Measurements from ENCODE around the gene EIF4EBP2.

EIF4EBP2 gene, protein sequence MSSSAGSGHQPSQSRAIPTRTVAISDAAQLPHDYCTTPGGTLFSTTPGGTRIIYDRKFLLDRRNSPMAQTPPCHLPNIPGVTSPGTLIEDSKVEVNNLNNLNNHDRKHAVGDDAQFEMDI

DNA sequence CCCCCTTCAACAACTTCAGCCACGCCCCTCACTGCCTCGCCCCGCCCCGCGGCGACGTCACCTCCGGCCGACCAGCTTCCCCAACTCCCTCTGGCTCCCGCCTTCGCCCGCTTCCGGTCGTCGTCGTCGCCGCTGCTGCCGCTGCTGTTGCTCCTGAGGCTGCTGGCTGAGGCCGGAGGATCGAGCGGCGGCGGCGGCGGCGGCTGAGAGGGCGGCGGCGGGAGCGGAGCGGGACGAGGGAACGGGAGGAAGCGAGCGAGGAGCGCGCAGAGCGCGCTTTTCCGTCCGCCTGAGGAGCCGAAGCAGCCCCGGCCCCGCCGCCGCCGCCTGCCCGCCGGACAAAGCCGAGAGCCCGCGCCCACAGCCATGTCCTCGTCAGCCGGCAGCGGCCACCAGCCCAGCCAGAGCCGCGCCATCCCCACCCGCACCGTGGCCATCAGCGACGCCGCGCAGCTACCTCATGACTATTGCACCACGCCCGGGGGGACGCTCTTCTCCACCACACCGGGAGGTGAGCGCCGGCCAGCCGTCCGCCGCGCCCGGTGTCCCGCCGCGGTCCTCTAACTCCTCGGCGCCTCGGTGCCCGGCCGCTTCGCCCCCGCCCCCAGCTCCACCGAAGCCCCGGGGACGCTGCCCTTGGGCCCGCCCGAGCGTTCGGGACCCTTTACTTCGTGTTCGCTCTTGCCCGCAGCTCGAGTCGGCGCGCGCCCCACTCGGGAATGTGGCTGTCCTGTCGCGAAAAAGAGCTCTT, at the start of gene EIF4EBP2:
TSS of gene EIF4EBP2 (plus strand) at position 110 of the 751 bp plus-strand sequence. CDS start at position 367, 257 bp downstream.
- peak; percentile 93 for DNase-seq

DNA sequence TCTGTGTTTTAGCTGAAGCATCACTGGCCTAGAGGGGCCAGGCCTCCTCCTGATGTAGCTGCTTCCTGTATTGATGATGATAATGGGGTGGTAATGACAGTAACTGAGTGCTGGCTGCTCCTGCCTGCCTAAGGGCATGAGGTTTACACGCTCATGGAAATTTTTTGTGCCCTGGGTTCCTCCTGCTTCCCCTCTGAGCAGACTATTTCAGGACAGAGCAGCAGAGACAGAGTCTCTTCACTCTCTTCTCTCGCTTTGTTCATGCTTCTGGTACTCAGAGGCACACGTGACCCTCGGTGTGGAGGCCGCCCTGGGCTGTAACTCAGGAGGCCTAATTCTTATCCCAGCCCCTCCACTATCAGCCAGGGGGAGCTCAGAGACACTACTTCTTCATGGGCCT, 49.4 kb upstream of the EIF4EBP2 start:
- no peak for DNase-seq

DNA sequence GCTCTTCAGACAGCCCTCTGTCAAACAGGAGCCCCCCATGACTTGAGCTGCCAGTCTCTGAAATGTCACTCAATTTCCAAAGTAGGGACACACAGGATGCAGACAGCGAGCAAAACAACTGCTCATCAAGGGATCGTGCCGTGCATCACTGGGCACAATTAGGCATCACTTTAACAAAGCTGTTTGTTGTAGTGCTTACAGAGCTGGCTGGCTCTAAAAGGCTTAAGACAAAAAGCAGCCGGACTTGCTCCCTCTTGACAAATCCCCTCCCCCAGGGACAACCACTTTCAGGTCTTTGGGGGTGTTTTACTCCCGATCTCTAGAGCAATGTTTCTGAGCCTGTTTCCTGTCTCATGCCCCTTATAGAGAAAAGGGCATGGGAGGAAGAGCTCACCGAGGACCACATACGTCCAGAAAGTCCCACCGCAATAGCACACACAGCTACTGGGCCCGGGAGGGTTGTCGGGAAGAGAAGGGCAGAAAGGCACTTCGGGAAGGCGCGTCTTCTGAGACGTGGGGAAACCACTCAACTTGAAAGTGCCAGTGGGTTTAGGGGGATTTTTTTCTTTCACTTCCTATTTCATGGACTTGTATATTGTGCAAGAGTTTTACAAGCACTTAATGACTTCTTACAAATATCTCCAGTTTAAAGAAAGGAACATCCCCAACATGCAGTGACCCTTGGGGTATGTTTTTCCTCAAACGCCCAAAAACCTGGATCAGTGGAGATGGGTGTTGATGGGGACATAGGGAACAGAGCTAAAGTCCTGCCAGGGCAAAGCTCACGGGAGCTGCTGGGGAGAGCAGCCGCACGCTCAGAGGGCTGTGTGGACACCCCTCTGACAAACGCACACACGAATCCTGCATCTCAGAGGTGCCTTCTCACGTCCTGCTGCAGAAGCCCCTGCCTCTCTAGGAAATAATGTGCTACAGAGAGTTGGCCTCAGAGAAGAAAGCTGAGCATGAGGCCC, 48.6 kb upstream of the EIF4EBP2 start:
- DNase-seq: no peak

DNA sequence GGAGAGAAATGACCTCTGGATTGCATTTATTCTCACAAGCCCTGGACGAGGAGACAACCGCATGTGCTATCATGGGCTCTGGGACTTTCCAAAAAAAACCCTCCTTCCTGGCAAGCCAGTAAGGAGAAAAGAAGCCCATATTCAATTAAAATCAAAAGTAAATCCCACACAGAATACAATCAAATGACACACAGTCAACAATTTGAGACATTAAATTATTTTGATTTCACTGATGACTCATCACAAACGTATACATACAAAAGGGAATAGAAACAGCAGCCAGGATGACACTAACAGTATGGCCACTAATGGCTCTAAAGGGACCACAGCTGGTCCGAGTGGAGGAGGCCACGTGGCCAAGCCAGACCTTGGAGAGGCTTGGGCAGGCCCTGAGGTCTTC, 46.4 kb upstream of the EIF4EBP2 start:
- DNase-seq: no peak

DNA sequence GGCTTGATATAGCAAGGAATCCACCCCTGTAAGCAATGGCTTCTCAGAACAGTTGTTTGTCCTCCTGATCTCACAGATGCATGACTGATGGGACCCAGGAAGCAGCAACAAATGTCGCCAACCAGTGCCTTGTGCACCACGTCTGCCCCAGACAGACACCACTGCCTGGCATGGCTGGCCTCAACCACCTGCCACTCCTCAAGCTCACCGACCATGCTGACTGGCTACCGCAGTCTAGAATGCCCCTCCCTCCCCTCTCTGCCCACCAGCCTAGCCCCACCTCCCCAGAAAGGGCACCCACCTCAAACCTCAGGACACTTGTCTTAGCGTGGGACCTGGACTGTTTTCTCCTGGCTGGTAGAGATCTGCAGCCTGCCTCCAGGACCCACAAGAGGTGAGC, 45.5 kb upstream of the EIF4EBP2 start:
- no peak for DNase-seq

DNA sequence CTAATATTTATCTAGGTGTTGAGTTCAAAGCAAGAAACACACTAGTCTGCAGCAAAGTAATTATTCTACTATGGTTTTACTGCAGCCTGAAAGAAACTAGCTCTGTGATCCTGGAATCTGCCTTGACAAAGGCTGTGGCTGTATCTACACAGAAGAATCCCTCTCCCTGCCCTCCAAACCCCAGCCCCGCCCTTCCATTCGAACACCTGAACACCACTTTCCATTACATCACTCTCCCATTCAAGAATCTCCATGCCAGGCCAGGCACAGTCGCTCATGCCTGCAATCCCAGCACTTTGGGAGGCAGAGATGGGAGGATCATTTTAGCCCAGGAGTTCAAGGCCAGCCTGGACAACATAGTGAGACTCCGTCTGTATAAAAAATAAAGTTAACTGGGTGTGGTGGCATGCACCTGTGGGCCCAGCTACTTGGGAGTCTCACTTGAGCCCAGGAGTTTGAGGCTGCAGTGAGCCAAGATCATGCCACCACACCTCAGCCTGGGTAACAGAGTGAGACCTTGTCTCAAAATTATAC, 44.9 kb upstream of the EIF4EBP2 start:
- no peak for DNase-seq

DNA sequence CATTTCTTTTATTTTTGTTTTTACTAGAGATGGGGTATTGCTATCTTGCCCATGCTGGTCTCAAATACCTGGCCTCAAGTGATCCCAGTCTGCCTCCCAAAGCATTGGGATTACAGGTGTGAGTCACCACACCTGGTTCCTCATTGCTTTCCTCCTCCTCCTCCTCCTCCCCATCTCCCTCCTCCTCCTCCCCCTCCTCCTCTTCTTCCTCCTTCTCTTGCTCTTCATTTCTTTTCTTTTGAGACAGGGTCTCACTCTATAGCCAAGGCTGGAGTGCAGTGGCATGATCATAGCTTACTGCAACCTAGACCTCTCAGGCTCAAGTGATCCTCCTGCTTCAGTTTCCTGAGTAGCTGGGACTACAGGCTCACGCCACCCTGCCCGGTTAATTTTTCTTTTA, 43.7 kb upstream of the EIF4EBP2 start:
- no peak for DNase-seq

DNA sequence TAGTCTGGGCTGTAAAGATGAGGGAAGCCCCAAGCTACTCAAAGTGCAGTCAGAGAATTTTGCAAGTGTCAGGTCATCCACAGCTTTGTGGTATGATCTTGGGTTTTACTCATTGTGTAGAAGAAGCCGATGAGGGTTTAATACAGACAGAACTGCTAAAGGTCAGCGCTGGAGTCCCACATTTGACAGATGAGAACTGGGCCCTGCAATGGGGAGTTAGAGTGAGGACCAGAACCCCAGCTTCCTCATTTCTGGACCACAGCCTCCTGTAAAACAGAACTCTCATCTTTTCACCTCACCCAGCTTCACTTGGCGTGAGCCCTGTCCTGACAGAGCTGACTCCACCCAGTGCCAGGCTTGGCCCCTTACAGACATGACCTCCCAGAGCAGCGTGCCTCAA, 41.6 kb upstream of the EIF4EBP2 start:
- no peak for DNase-seq

DNA sequence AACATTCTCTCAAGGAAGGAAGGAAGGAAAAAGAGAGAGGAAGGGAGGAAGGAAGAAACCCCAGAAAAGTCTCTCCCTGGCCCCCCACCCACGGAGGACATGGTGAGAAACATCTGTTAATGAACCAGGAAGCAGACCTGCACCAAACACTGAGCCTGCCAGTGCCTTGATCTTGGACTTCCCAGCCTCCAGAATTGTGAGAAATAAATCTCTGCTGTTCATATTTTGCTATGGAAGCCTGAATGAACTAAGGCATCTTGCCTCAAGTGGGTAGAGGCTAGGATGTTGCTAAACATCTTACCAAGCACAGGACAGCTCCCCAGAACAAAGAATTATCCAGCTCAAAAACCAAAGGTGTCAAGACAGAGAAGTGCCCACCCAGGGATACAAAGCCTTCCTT, 40.7 kb upstream of the EIF4EBP2 start:
- DNase-seq: no peak

DNA sequence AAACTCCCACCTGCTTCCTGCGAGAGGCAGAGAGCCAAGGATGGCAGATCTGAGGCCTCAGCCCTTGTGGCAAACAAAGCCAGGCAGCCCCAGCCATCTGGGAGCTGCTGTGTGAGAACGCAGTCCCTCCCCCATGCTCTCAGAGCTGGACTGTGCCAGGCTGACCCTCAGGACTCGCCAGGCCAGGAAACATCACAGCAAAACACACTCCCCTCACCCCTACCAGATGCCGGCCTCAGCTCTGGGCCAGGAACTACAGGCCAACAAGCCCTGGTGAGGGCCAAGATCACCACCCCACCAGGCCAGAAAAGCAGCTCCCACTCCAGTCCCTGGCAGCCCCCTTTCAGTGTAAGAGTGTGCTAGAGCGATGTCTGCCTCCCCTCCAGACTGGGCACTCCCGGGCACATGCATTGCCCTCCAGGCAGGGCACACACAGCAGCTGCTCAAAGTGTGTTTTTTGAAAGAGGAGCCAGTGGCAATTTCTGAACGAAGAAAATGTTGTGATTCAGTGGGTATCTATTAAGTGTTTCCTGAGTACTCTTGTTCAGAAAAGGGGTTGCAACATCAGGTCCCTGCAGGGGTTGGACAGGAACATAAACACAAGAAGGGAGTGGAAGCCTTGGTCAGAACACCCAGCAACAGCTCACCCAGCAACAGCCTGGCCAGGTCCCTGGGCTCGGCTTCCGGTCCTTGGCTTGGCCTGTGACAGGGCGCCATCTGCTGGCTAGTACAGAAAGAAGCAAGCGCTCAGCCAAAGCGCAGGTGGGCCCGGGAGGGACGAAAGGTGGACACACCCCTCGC, 39.8 kb upstream of the EIF4EBP2 start:
- DNase-seq: peak; percentile 78

DNA sequence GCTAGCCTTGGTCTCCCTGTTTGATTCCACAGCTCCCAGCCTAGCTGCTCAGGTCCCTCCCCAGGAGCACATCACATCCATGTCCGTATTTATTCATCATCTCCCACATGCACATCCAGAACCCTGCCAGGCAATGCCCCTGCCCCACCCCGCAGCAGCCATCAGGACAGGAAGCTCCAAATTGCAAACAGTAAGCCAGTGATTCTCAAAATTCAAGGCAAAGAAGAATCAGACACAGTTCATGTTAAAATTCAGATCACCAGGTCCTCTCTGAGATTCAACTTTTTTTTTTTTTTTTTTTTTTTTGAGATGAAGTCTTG, 39.2 kb upstream of the EIF4EBP2 start:
- DNase-seq: no peak

DNA sequence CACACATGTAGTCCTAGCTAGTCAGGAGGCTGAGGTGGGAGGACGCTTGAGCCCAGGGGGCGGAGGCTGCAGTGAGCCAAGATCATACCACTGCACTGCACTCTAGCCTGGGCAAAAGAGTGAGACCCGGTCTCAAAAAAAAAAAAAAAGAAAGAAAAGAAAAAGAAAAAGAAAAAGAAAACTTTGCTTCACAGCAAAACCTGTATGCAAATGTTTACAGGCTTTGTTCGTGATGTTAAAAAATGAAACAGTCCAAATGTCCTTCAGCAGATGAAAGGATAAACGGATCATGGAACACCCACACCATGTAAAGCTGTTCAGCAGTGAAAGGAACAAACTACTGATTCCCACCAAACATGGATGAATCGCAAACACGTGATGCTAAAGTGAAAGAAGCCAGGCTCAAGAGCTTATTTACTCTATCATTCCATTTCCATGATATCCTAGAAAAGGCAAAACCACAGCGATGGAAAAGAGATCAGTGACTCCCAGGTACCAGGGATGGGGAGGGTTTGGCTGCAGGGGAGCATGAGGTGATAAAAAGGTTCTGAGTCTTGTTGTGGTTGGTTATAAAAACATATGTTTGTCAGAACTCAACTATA, 36.6 kb upstream of the EIF4EBP2 start:
- no peak for DNase-seq

DNA sequence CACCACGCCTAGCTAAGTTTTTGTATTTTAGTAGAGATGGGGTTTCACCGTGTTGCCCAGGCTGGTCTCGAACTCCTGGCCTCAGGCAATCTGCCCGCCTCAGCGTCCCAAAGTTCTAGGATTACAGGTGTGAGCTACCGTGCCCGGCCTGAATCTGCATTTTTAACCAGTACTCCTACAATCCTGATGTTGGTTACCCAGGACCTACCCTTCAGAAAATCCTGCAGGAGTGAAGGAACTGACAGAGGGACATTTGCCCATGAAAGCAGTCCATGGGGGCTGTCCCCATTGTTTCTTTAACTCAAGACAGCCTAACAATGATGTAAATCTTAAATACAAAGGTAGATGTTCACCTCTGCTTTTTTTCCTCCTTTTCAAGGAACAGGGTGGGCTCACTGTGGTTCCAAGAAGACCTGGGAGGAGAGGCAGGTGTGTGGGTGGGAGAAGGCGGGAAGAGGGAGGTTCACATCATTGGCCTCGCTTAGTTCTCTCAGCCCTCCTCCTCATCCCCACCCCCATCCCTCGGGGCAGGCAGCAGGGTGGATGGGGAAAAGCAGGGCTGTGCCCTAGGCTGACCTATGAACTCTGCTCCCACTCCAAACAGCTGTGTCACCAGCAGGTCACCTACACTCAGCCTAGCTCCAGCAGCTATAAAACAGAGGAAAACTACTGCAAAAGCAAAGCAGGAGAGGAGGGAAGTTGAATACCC, 35.0 kb upstream of the EIF4EBP2 start:
- no peak for DNase-seq

DNA sequence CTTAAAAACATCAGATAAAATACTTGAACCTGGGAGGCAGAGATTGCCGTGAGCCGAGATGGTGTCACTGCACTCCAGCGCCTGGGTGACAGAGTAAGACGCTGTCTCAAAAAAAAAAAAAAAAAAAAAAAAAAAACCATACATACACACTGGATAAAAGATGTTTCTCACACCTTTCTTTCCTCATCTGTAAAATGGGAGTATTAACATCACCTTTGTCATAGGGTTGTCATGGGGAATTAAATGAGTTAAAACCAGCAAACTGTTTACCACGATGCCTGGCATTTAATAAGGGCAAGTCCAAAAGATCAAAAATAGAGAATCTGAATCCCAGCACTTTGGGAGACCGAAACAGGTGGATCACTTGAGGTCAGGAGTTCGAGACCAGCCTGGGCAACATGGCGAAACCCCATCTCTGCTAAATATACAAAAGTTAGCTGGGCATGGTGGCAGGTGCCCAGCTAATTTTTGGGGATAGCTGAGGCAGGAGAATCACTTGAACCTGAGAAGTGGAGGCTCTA, 34.4 kb upstream of the EIF4EBP2 start:
- DNase-seq: no peak

DNA sequence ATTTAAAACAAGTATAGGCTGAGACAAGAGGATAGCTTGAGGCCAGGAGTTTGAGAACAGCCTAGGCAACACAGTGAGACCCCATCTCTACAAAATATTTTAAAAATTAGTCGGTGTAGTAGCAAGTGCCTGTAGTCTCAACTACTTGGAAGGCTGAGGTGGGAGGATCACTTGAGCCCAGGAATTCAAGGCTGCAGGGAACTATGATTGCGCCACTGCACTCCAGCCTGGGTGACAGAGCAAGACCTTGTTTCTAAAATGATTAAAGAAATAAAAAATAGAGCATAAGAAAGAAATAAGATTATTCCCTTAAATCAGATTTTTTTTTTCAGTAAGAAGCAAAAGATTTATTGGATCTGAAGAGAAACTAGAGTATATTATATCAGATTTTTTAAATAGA, 33.2 kb upstream of the EIF4EBP2 start:
- no peak for DNase-seq

DNA sequence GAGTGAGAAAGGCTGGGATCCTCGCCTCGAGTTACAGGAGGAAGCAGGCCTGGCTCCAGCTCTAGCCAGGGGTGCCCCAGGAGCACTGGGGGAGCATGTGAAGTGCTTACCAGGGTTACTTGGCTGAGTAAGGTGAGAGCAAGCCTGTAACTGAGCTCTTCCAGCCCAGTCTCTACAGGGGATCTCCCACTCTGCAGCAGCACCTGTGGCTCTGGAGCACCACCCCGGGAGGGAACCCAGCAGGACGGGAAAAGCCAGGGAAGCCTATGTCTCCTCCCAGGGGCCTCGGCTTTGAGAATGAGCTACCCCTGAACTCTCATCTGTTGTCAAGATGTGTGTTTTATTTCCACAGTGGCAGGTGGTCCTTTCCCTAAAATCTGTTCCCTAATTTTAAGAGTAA, 32.1 kb upstream of the EIF4EBP2 start:
- DNase-seq: no peak

DNA sequence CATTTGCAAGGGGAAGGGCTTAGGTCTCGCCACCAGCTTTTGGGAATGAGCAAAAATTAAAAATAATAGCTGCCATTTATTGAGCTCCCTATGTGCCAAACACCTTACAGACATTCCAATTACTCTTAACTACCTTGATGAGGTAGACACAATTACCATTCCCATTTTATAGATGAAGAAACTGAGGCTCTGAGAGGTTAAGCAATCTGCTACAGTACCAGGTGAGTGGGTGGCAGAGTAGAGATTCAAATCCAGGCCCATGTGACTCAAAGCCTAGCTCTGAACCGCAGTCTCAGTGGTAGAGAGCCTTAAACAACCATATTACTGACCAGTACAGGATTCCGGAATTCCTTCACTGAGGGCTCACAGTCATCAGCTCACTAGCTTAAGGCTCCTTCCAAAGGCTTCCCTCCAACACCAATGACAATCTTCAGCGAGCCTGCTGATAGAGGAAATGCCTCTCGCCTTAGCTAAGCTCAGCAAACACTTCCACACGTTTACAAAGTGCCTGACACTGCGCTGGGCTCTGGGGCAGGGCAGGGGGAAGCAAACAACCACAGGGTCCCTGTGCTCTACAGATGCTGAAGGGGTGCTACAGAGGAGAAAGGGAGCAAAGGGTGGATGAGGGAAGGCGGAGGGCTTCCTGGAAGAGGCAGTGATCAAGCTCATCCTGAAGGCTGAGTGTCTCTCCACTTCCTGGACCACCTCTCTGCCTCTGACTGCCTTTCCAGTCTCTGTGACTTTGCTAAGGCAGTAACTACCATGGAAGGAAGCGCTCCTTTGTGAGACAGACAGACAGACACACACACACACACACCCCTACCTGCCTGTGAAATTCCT, 28.9 kb upstream of the EIF4EBP2 start:
- no peak for DNase-seq

DNA sequence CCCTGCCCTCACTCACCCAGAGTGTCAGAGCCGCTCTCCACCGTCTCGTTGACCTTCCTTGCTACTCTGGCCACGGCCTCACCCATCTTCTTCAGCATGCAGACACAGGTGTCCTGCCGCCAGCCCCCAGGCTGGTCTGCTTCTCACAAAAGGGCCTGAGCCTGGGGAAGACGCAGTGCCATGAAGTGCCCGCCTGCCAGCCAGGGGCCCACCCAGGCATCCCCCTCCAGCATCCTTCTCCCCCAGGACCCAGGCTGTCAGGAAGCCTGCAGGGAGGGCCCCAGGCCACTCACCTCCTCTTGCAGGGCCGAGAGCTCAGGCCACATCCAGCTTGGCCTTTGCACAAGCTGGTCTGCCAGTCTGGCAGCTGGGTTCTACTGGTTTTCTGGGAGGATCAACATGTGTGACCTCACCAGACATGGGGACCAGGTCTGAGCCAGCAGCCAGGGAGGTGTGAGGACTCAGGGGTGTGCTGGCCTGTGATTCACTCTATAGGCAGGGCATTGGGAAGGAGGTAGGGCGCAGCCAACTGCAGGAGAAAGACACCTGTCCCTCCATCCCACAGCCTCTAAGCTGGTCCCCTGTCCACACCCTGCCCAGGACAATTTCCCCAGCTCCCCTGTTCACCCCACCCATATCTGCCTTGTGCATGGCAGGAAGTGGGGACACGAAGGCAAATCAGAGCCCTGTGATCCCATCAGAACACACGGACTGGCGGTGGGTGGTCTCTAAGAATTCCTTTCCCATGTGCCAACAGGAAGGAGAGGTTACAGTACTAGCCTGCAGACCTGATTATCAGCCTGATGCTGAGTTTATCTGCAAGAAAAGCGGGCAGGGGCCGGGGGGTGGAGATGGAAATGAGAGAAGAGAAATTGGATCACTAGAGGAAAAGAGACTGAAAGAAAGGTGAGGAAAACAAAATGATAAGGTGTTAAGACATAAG, 27.2 kb upstream of the EIF4EBP2 start:
- DNase-seq: no peak

DNA sequence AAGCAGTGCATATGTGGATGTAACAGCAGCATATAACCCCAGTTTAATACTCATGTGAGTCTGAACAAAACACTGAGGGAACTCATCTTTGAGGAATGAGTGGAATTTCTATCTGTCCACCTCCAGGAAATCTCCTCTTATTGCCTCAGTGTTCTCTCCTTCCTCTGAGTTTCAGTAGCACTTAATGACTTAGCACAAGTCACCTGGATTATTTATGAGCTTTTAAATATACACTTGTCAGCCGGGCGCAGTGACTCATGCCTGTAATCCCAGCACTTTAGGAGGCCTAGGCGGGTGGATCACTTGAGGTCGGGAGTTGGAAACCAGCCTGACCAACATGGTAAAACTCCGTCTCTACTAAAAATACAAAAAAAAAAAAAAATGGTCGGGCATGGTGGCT, 25.8 kb upstream of the EIF4EBP2 start:
- DNase-seq: no peak
